ENCODE measurements around the gene KDM4F. TPM values are rescaled to one million over a fixed set of nuclear protein-coding genes. Genes with fewer than 3 reads are reported as not detected.

Gene KDM4F
- total RNA-seq, 4 donors from 2014 or later: not detected

DNA sequence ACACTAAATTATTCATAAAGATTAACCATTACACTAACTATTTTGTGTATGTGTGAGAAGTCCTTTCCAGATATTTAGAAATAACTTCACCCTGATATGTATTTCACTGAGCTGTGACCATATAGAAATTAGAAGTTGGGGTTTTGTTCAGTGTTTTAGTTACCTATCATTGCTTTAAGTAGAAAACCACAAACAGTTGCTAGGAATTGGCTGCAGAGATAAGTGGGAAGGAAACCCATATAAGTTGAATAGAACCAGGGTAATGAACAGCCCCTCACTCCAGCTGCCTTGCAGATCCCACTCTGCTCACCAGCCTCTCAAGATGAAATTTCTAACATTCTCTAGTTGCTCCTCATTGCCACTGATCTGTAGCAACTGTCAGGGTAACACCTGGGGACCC lies 27.8 kb downstream of the KDM4F start:
- no peak overlapping the region for H3K4me3 ChIP-seq
- ATAC-seq: no peak
- peaks cover 18 to 19% of the 10 kb centered on the region in 2 donors for H3K4me1 ChIP-seq
- TF ChIP-seq CTCF (IDR thresholded peaks at IDR 0.05 in 4 of 5, conservative IDR thresholded peaks at IDR 0.05 in 1 of 5): no peak
- H3K27me3 ChIP-seq: no peaks in the 10 kb centered on the region
- in situ Hi-C loops (cut with MboI; ENCODE audit: low sequenced_read_pairs in 4 of 4) (loop anchor here in 3 of 4 donors (5.0 to 25.0 kb wide), 4 partner anchors 65 to 688 kb away; partner anchors contain the start of gene AMOTL1 (in 1 of the 3)), intact Hi-C loops (cut with DNase I; ENCODE audit: low total_unique reads) (no loop called here)
- no peaks in the 10 kb centered on the region for H3K9me3 ChIP-seq
- no peak overlapping the region for H3K27ac ChIP-seq
- H3K36me3 ChIP-seq: no peaks in the 10 kb centered on the region
- DNase-seq: no peak

DNA sequence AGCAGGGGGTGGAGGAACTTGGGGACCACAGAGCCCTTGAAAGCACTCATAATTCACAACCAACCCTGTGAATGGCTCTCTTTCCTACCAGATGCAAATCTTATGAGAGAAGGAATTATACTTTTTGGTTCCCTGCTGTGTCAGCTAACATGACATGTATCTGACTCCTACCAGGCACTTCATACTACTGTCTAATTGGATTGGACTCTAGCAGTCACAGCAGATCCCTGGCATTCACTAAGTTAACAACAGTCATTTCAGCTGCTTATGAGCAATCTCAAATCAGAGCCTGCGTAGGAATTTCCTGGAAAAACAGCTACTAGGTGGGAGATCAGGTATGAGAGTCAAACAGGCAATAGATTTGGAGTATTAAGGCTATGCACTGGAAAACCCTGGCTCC lies 29.3 kb downstream of the KDM4F start:
- Histone ChIP-seq H3K4me3 (no peak overlapping the region), H3K27ac (no peak overlapping the region), H3K4me1 (peaks cover 18 to 19% of the 10 kb centered on the region in 2 donors), H3K9me3 (no peaks in the 10 kb centered on the region), H3K36me3 (no peaks in the 10 kb centered on the region), H3K27me3 (no peaks in the 10 kb centered on the region)
- in situ Hi-C loops (cut with MboI; ENCODE audit: low sequenced_read_pairs in 4 of 4) (loop anchor here in 3 of 4 donors (5.0 to 25.0 kb wide), 4 partner anchors 64 to 686 kb away; partner anchors contain the start of gene AMOTL1 (in 1 of the 3)), intact Hi-C loops (cut with DNase I; ENCODE audit: low total_unique reads) (no loop called here)
- DNase-seq: no peak
- TF ChIP-seq CTCF (IDR thresholded peaks at IDR 0.05 in 4 of 5, conservative IDR thresholded peaks at IDR 0.05 in 1 of 5) (no peak), POLR2A (IDR thresholded peaks at IDR 0.05) (no peak)
- no peak for ATAC-seq

DNA sequence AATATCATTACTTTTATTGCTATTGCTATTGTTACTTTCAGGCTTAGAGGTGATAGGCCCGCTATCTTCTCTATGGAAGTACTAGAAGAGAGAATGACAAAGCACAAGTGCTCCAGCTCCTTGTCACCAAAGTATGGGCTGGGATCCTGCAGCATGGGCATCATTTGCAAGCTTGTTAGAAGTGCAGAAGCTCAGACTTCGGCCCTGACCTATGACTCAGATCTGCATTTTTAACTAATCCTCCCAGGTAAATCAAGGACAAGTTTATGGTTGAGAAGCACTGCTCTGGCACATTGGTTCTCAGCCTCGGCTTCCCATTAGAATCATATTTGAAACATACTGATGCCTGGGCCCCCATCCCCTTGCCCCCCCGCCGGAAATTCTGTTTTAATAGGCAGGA lies 31.8 kb downstream of the KDM4F start:
- ATAC-seq: peak in 1 of 2 donors; percentile 17
- Histone ChIP-seq H3K27me3 (no peaks in the 10 kb centered on the region), H3K9me3 (no peaks in the 10 kb centered on the region), H3K4me3 (no peak overlapping the region), H3K4me1 (peaks cover 3 to 4% of the 10 kb centered on the region in 2 donors), H3K27ac (peak overlapping the region in 2 of 4 donors; percentile 10 to 47), H3K36me3 (no peaks in the 10 kb centered on the region)
- no peak for TF ChIP-seq CTCF (IDR thresholded peaks at IDR 0.05 in 4 of 5, conservative IDR thresholded peaks at IDR 0.05 in 1 of 5)
- no peak for TF ChIP-seq POLR2A (IDR thresholded peaks at IDR 0.05)
- no peak for DNase-seq
- in situ Hi-C loops (cut with MboI; ENCODE audit: low sequenced_read_pairs in 4 of 4): loop anchor here in 1 of 4 donors (25.0 kb wide), 1 partner anchor 319 kb away; the partner anchor contains the start of gene AMOTL1
- intact Hi-C loops (cut with DNase I; ENCODE audit: low total_unique reads): loop anchor here (5.0 kb wide), 1 partner anchor 41 kb away; no protein-coding TSS in a partner anchor

GRCh38 chr11:95081412-95081811 lies 32.2 kb downstream of the KDM4F start:
- peak; percentile 52 to 63 for ATAC-seq
- no peak for TF ChIP-seq POLR2A (IDR thresholded peaks at IDR 0.05)
- TF ChIP-seq CTCF (IDR thresholded peaks at IDR 0.05 in 4 of 5, conservative IDR thresholded peaks at IDR 0.05 in 1 of 5): no peak

More at GRCh38 chr11:95081412-95081811, 32.2 kb downstream of the KDM4F start:
- Histone ChIP-seq H3K9me3 (no peaks in the 10 kb centered on the region), H3K4me1 (peaks cover 3 to 4% of the 10 kb centered on the region in 2 donors), H3K36me3 (no peaks in the 10 kb centered on the region), H3K27ac (peak overlapping the region in 2 of 4 donors; percentile 54 to 68), H3K27me3 (no peaks in the 10 kb centered on the region), H3K4me3 (no peak overlapping the region)
- DNase-seq: no peak
- in situ Hi-C loops (cut with MboI; ENCODE audit: low sequenced_read_pairs in 4 of 4) (loop anchor here in 1 of 4 donors (25.0 kb wide), 1 partner anchor 319 kb away; the partner anchor contains the start of gene AMOTL1), intact Hi-C loops (cut with DNase I; ENCODE audit: low total_unique reads) (loop anchor here (5.0 kb wide), 1 partner anchor 41 kb away; no protein-coding TSS in a partner anchor)
